Stimulated activated CD8-positive, alpha-beta memory T cell treated with anti-CD3 and anti-CD28 coated beads, Interleukin-15, amount 100 ng/mL, for 4 hours (primary cell): ENCODE data around the gene KRTAP19-2.
"Not testable (repeated sequence)": the region's sequence is repeated elsewhere in the genome, so short reads cannot be mapped to it uniquely, and the experiment has no call there.

Source experiments
- DNase-seq, 2 donors: peaks; one replicate each; pipeline ENCODE4 v3.0.0-alpha.2; 2020; ENCODE audit warnings: low read depth in 2 of 2

Gene KRTAP19-2

GRCh38 chr21:30487336-30487735 lies at the start of gene KRTAP19-2:
KRTAP19-2 (minus strand) TSS chr21:30487436; CDS start chr21:30487348, 88 bp downstream.
- DNase-seq: no peak

GRCh38 chr21:30518876-30519275 lies 31.6 kb upstream of the KRTAP19-2 start:
- no peak for DNase-seq

- DNase-seq: no peak
Measured at GRCh38 chr21:30515681-30516080, 28.4 kb upstream of the KRTAP19-2 start.

- not testable (repeated sequence) for DNase-seq
Measured at GRCh38 chr21:30505621-30506205, 18.5 kb upstream of the KRTAP19-2 start.

- DNase-seq: no peak
Measured at GRCh38 chr21:30502041-30502440, 14.8 kb upstream of the KRTAP19-2 start, which contains the start of gene KRTAP19-5. KRTAP19-5 (minus strand) TSS chr21:30502141; CDS start chr21:30502090, 51 bp downstream.

GRCh38 chr21:30497065-30497464 lies 9.8 kb upstream of the KRTAP19-2 start, which contains the start of gene KRTAP19-4:
KRTAP19-4 (minus strand) TSS chr21:30497165; CDS start chr21:30497110, 55 bp downstream.
- DNase-seq: no peak

GRCh38 chr21:30491963-30492428 lies 4.8 kb upstream of the KRTAP19-2 start, which contains the start of gene KRTAP19-3:
KRTAP19-3 (minus strand) TSS chr21:30492013; CDS start chr21:30491957, 56 bp downstream.
- DNase-seq: no peak

GRCh38 chr21:30486180-30486579 lies 1.1 kb downstream of the KRTAP19-2 start:
- no peak for DNase-seq

- DNase-seq: no peak
Measured at GRCh38 chr21:30482130-30482529, 5.1 kb downstream of the KRTAP19-2 start.

GRCh38 chr21:30480145-30480544 lies 7.1 kb downstream of the KRTAP19-2 start, which contains the start of gene KRTAP19-1:
KRTAP19-1 (minus strand) TSS chr21:30480367; CDS start chr21:30480317, 50 bp downstream.
- DNase-seq: no peak

GRCh38 chr21:30479259-30479658 lies 8.0 kb downstream of the KRTAP19-2 start:
- no peak for DNase-seq

GRCh38 chr21:30478004-30478403 lies 9.2 kb downstream of the KRTAP19-2 start:
- no peak for DNase-seq

- DNase-seq: no peak
Measured at GRCh38 chr21:30468900-30469714, 18.1 kb downstream of the KRTAP19-2 start.

GRCh38 chr21:30463713-30464112 lies 23.5 kb downstream of the KRTAP19-2 start:
- no peak for DNase-seq

- no peak for DNase-seq
Measured at GRCh38 chr21:30448514-30448913, 38.7 kb downstream of the KRTAP19-2 start.

- no peak for DNase-seq
Measured at GRCh38 chr21:30447056-30447455, 40.2 kb downstream of the KRTAP19-2 start.

GRCh38 chr21:30444204-30444603 lies 43.0 kb downstream of the KRTAP19-2 start:
- DNase-seq: no peak

- no peak for DNase-seq
Measured at GRCh38 chr21:30443226-30443625, 44.0 kb downstream of the KRTAP19-2 start.

GRCh38 chr21:30439975-30440374 lies 47.3 kb downstream of the KRTAP19-2 start, which contains the start of gene KRTAP15-1:
KRTAP15-1 (plus strand) TSS chr21:30440275; CDS start chr21:30440328, 53 bp downstream.
- DNase-seq: no peak
